Stimulated activated CD4-positive, alpha-beta T cell treated with anti-CD3 and anti-CD28 coated beads, Interleukin-1b, Interleukin-23, amount 100 ng/mL, for 4 hours (primary cell): Measurements from ENCODE around the gene VPS26A.

ENCODE experiments used
- DNase-seq, 2 donors: peaks; one replicate each; pipeline ENCODE4 v3.0.0-alpha.2; 2020; ENCODE audit warnings: low read depth in 2 of 2

VPS26A gene

GRCh38 chr10:69220507-69220906 is 96.5 kb downstream of the VPS26A start:
- no peak for DNase-seq
